Psoas muscle (tissue), 8 donors: ENCODE measurements around the gene SAT1. TPM values are rescaled to one million over a fixed set of nuclear protein-coding genes. Genes with fewer than 3 reads are reported as not detected.

Experiments
- ATAC-seq, 4 donors: fragments of 200-7000 bp; cut with Tn5 transposase; one replicate each; pipeline ENCODE4 v1.9.1; 2020; ENCODE audit warnings: moderate library complexity in 3 of 4, mild to moderate bottlenecking in 2 of 4
- DNase-seq, 2 donors: peaks; one replicate each; pipeline ENCODE4 v3.0.0-alpha.2; 2020
- H3K27ac ChIP-seq: fragments of 200-600 bp; one replicate; pipeline ENCODE4 v1.8.0; 2022
- H3K27me3 ChIP-seq, 3 donors: fragments of 200-600 bp in 1 of 3; one replicate each; pipeline versions ENCODE4 v1.6.1 to v1.8.0; 2013 to 2022; ENCODE audit warnings: low read length in 2 of 3, mild to moderate bottlenecking in 2 of 3, moderate library complexity in 1 of 3; ENCODE audit not compliant: insufficient read depth in 3 of 3
- H3K36me3 ChIP-seq, 2 donors: fragments of 200-600 bp in 1 of 2; one replicate each; pipeline versions ENCODE4 v1.6.1 to v1.8.0; 2013 to 2022; ENCODE audit warnings: low read depth in 1 of 2, mild to moderate bottlenecking in 1 of 2, moderate library complexity in 1 of 2; ENCODE audit not compliant: insufficient read depth in 1 of 2
- H3K4me1 ChIP-seq: fragments of 200-600 bp; one replicate; pipeline ENCODE4 v1.8.0; 2022
- H3K4me3 ChIP-seq: fragments of 200-600 bp; one replicate; pipeline ENCODE4 v1.8.0; 2022; ENCODE audit warnings: mild to moderate bottlenecking
- H3K9me3 ChIP-seq: fragments of 200-600 bp; one replicate; pipeline ENCODE4 v1.8.0; 2022
- WGBS, 3 donors: extraction: QIAGEN DNeasy Blood & Tissue Kit; methylation state at CpG; one replicate each; pipeline versions ENCODE4 v1.1.6 to v1.1.7; 2013; 5-methylcytosine and 5-hydroxymethylcytosine counted together
- intact Hi-C, 2 donors: fragments of 100-400 bp; cut with DNase I; formaldehyde crosslinking; loops; one replicate each; pipeline versions ENCODE4 v1.11.0 to v1.14.2; 2022
- polyA plus RNA-seq, 3 donors: library from polyadenylated mRNA; stranded (reverse); fragments of 200-250 nt; gene quantifications; one replicate each; pipeline ENCODE4 v1.2.3, GENCODE V29; 2013
- total RNA-seq, 4 donors: library from RNA; stranded (reverse); fragmentation: NEBNext Ultra II Directional in 2 of 4; extraction: Animal tissue kit (Norgen Biotek cat#: 25700) in 2 of 4; gene quantifications; one replicate each; pipeline versions ENCODE4 v1.2.1 to v1.2.4, GENCODE V29; 2021 to 2023
- TF ChIP-seq, protein P1 (sequence below): fragments of 200-600 bp; IDR thresholded peaks from one replicate; pipeline ENCODE4 v1.8.0; 2022; ENCODE audit warnings: antibody characterized with exemption
- donor health status: healthy with polysubstance abuse.
- donor health status: DM: no; HTN: no; CAD: no; lungs with moderate emphysema.
- donor health status: Bipolar disorder and iron deficiency.
- donor health status: healthy.
- donor health status: DM: yes; HTN: yes; CAD: no.
- donor health status: DM: no; HTN: no; CAD: no.
- donor health status: DM: no; HTN: no; CAD: no.
- donor health status: DM: yes; HTN: yes; CAD: no.

The SAT1 gene
- total and polyA plus RNA-seq, 7 donors = 20.7 to 129 (median 45.1) TPM

DNA sequence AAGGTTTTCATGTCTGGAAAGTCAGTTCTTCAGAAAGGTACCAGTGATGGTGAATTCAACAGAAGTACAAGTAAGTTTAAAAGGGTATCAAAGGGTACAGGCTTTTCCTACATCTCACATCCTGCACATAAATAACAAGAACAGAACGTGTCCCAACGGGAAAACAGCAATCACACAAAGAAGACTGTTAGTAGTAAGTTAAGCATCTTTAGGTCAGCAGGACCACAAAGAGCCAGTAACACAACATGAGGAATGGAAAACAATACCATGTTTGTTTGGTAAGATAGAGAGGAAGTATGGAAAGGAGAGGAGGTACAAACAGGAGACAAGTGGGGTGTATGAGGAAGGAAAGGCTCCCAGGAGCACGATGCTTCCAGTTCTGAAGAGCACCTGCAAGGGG, 43.2 kb downstream of the SAT1 start:
- no peak overlapping the region for H3K27ac ChIP-seq
- H3K27me3 ChIP-seq = no peaks in the 10 kb centered on the region
- no peak for ATAC-seq
- DNase-seq = no peak
- WGBS, 3 donors = 69 to 94% (median 86%) methylated on average over 3 of the region's 3 CpGs
- H3K9me3 ChIP-seq = no peaks in the 10 kb centered on the region
- intact Hi-C loops = no loop called here
- no peaks in the 10 kb centered on the region for H3K36me3 ChIP-seq
- H3K4me3 ChIP-seq = no peak overlapping the region
- H3K4me1 ChIP-seq = no peaks in the 10 kb centered on the region
- TF ChIP-seq, protein P1, sequence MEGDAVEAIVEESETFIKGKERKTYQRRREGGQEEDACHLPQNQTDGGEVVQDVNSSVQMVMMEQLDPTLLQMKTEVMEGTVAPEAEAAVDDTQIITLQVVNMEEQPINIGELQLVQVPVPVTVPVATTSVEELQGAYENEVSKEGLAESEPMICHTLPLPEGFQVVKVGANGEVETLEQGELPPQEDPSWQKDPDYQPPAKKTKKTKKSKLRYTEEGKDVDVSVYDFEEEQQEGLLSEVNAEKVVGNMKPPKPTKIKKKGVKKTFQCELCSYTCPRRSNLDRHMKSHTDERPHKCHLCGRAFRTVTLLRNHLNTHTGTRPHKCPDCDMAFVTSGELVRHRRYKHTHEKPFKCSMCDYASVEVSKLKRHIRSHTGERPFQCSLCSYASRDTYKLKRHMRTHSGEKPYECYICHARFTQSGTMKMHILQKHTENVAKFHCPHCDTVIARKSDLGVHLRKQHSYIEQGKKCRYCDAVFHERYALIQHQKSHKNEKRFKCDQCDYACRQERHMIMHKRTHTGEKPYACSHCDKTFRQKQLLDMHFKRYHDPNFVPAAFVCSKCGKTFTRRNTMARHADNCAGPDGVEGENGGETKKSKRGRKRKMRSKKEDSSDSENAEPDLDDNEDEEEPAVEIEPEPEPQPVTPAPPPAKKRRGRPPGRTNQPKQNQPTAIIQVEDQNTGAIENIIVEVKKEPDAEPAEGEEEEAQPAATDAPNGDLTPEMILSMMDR = no peak

DNA sequence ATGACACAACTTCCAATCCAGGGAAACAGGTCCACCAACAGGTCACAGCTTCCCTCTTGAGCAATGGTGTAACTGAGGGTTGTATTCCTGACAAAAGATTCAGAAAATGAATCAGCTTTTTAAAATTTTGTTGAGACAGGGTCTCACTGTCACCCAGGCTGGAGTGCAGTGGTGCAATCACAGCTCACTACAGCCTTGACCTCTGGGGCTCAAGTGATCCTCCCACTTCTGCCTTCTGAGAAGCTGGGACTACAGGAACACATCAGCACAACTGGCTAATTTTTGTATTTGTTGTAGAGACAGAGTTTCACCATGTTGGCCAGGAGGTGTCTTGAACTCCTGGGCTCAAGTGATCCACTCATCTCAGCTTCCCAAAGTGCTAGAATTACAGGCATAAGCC, 43.7 kb downstream of the SAT1 start:
- TF ChIP-seq, protein P1 = no peak

DNA sequence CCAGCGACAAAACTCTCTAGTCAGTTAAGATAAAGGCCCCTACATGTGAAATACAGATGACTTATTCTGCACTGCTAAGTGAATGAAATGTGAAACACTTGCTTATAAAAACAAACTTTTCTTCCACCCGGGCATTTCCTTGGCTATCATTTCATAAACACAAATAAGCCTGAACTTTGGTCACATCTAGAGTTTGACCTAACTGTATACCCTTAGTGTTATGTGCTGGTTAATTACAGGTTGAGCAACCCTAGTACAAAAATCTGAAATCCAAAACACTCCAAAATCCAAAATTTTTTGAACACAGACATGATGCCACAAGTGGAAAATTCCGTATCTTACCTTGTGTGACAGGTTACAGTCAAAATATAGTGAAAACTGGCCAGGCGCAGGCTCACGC, 45.9 kb downstream of the SAT1 start:
- TF ChIP-seq, protein P1 = no peak
- ATAC-seq = no peak
- Histone ChIP-seq H3K4me3 (no peak overlapping the region), H3K4me1 (no peaks in the 10 kb centered on the region), H3K27ac (no peak overlapping the region), H3K27me3 (no peaks in the 10 kb centered on the region), H3K36me3 (no peaks in the 10 kb centered on the region), H3K9me3 (no peaks in the 10 kb centered on the region)
- 88 to 97% (median 93%) methylated on average over 5 of the region's 5 CpGs for WGBS, 3 donors
- no peak for DNase-seq
- intact Hi-C loops = no loop called here

More for the DNA sequence above, 43.7 kb downstream of the SAT1 start:
- no peaks in the 10 kb centered on the region for H3K27me3 ChIP-seq
- ATAC-seq (no peak), DNase-seq (no peak)
- H3K9me3 ChIP-seq = no peaks in the 10 kb centered on the region
- no peaks in the 10 kb centered on the region for H3K36me3 ChIP-seq
- intact Hi-C loops = no loop called here
- H3K4me1 ChIP-seq = no peaks in the 10 kb centered on the region
- no peak overlapping the region for H3K27ac ChIP-seq
- no peak overlapping the region for H3K4me3 ChIP-seq

DNA sequence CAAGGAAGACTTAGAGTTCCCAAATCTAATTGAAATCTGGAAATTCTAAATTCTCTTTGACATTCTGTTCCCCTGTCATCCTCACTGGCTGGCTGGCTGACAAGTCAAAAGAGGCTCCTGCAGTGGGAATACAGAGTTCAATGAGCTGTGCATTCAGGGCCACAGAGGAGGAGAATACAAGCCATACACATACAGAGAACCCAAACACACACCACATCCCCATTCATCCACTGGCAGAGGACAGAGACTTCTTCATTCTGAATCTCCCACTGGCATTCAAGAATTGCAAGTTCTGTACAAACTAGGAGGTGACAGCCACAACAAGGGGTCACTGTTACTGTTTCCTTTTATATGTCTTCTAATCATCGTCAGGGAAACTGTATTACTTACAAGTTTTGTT, 49.7 kb downstream of the SAT1 start:
- ATAC-seq (no peak), DNase-seq (no peak)
- intact Hi-C loops = no loop called here
- WGBS, 3 donors = 74 to 92% (median 92%) methylated on average over 1 of the region's 1 CpG
- Histone ChIP-seq H3K27me3 (no peaks in the 10 kb centered on the region), H3K4me1 (no peaks in the 10 kb centered on the region), H3K9me3 (no peaks in the 10 kb centered on the region), H3K4me3 (no peak overlapping the region), H3K36me3 (no peaks in the 10 kb centered on the region), H3K27ac (no peak overlapping the region)
- TF ChIP-seq, protein P1 = no peak

Other genes with a start within 250 kb of the SAT1 start
- 10 to 100 TPM; 15.4 to 31.8 (median 23.9) TPM for gene PRDX4, start 115.7 kb upstream of the SAT1 start, total RNA-seq
- 100 to 1,000 TPM in 1 of 3 donors, 10 to 100 TPM in 2; 33.0 to 103 (median 36.6) TPM for gene PRDX4, start 115.7 kb upstream of the SAT1 start, polyA plus RNA-seq
- 10 to 100 TPM; 21.7 to 58.9 (median 44.5) TPM for gene ACOT9, start 39.9 kb upstream of the SAT1 start, total RNA-seq
- gene ACOT9, start 39.9 kb upstream of the SAT1 start, polyA plus RNA-seq = 10 to 100 TPM; 22.0 to 35.4 (median 23.5) TPM
- 10 to 100 TPM; 29.7 to 78.5 (median 56.4) TPM for gene APOO, start 124.8 kb downstream of the SAT1 start, total RNA-seq
- 10 to 100 TPM; 35.0 to 56.0 (median 43.2) TPM for gene APOO, start 124.8 kb downstream of the SAT1 start, polyA plus RNA-seq
- gene CXorf58, start 124.8 kb downstream of the SAT1 start, total RNA-seq = under 1 TPM in 2 of 4 donors, not detected in 2; 0.17 to 0.50 TPM
- gene CXorf58, start 124.8 kb downstream of the SAT1 start, polyA plus RNA-seq = under 1 TPM; 0.08 to 0.26 (median 0.11) TPM
- gene KLHL15, start 244.0 kb downstream of the SAT1 start, total RNA-seq = 10 to 100 TPM in 1 of 4 donors, 1 to 10 TPM in 3; 5.0 to 10.2 (median 6.7) TPM
- 1 to 10 TPM; 2.1 to 4.8 (median 2.7) TPM for gene KLHL15, start 244.0 kb downstream of the SAT1 start, polyA plus RNA-seq